Breast epithelium (tissue), 4 donors: Measurements from ENCODE around the gene SULT1A1. TPM values are rescaled to one million over a fixed set of nuclear protein-coding genes. Genes with fewer than 3 reads are reported as not detected.
A peak's percentile ranks its signal among the peaks of the same experiment; 100 is the strongest.
"Not testable (repeated sequence)": the region's sequence is repeated elsewhere in the genome, so short reads cannot be mapped to it uniquely, and the experiment has no call there.

Experiments
- DNase-seq, 2 donors: peaks; one replicate each; pipeline ENCODE4 v3.0.0-alpha.2; 2019; ENCODE audit warnings: low spot score in 2 of 2
- H3K27ac ChIP-seq, 2 donors: fragments of 200-600 bp; sonication (generic) in 1 of 2; one replicate each; pipeline ENCODE4 v1.5.1; 2016 to 2019; ENCODE audit warnings: mild to moderate bottlenecking in 1 of 2
- H3K27me3 ChIP-seq, 2 donors: fragments of 200-600 bp; sonication (generic) in 1 of 2; one replicate each; pipeline versions ENCODE4 v1.5.1 to v1.6.0; 2017 to 2019; ENCODE audit warnings: control low read depth in 1 of 2, mild to moderate bottlenecking in 1 of 2
- H3K36me3 ChIP-seq: fragments of 200-600 bp; one replicate; pipeline ENCODE4 v1.5.1; 2019
- H3K4me1 ChIP-seq, 2 donors: fragments of 200-600 bp; sonication (generic); one replicate each; pipeline ENCODE4 v1.5.1; 2016 to 2019; ENCODE audit warnings: control low read depth in 1 of 2
- H3K4me3 ChIP-seq, 3 donors: fragments of 200-600 bp; sonication (generic); 1 replicate in 2 of 3; 2 replicates in 1 of 3; pipeline ENCODE4 v1.5.1; 2016 to 2019; ENCODE audit warnings: mild to moderate bottlenecking in 3 of 3, moderate library complexity in 2 of 3
- H3K9me3 ChIP-seq, 2 donors: fragments of 200-600 bp; sonication (generic) in 1 of 2; one replicate each; pipeline ENCODE4 v1.5.1; 2016 to 2019; ENCODE audit warnings: control low read depth in 1 of 2
- CTCF ChIP-seq, 3 donors: fragments of 450-650 bp; IDR thresholded peaks; one replicate each; pipeline ENCODE4 v1.5.1; 2016 to 2017; ENCODE audit warnings: antibody characterized with exemption in 3 of 3, mild to moderate bottlenecking in 3 of 3, moderate library complexity in 3 of 3
- POLR2A ChIP-seq: fragments of 450-650 bp; IDR thresholded peaks from one replicate; pipeline ENCODE4 v1.6.1; 2016; ENCODE audit warnings: antibody characterized with exemption, mild to moderate bottlenecking, moderate library complexity
- POLR2AphosphoS5 ChIP-seq, 3 donors: sonication (generic); formaldehyde crosslinking; IDR thresholded peaks; one replicate each; pipeline ENCODE4 v1.6.1; 2017; ENCODE audit warnings: antibody characterized with exemption in 3 of 3
- intact Hi-C: fragments of 100-400 bp; cut with DNase I; formaldehyde crosslinking; loops from one replicate; pipeline ENCODE4 v1.15.1; 2023; ENCODE audit warnings: low total_unique reads
- total RNA-seq, 3 donors: library from RNA; depleted of rRNA; stranded (reverse); fragments of >200 nt; gene quantifications; one replicate each; pipeline ENCODE4 v1.1.0, GENCODE V29; 2016

Gene SULT1A1
- total RNA-seq, 3 donors from 2014 or later, result 25.6 to 54.1 (median 33.4) TPM

- TF ChIP-seq CTCF (IDR thresholded peaks at IDR 0.05), result no peak
- TF ChIP-seq POLR2AphosphoS5 (IDR thresholded peaks at IDR 0.05), result no peak
- TF ChIP-seq POLR2A, result no peak
- Histone ChIP-seq H3K27ac (no peak overlapping the region), H3K4me1 (no peaks in the 10 kb centered on the region), H3K27me3 (no peaks in the 10 kb centered on the region), H3K4me3 (no peak overlapping the region), H3K9me3 (no peaks in the 10 kb centered on the region), H3K36me3 (no peaks in the 10 kb centered on the region)
- intact Hi-C loops, result no loop called here
- no peak for DNase-seq
Measured at GRCh38 chr16:28597692-28598261, 12.1 kb downstream of the SULT1A1 start.

GRCh38 chr16:28596840-28597691 lies 12.8 kb downstream of the SULT1A1 start, which contains the start of gene SULT1A2:
SULT1A2 (minus strand) TSS chr16:28597050; CDS start chr16:28595930, 1,120 bp downstream.
- no peak within 1 kb of the TSS for H3K4me3 ChIP-seq
- intact Hi-C loops, result no loop called here
- no peak for TF ChIP-seq POLR2A
- no peak for TF ChIP-seq POLR2AphosphoS5 (IDR thresholded peaks at IDR 0.05)
- no peak for TF ChIP-seq CTCF (IDR thresholded peaks at IDR 0.05)
- no peaks in the 10 kb centered on the region for H3K9me3 ChIP-seq
- peak; percentile 44 to 76 for DNase-seq
- H3K36me3 ChIP-seq, result no peaks in the 10 kb centered on the region
- H3K4me1 ChIP-seq, result no peaks in the 10 kb centered on the region
- no peaks in the 10 kb centered on the region for H3K27me3 ChIP-seq
- peak within 1 kb of the TSS in 1 of 2 donors; percentile 0 for H3K27ac ChIP-seq

- TF ChIP-seq CTCF (IDR thresholded peaks at IDR 0.05) (no peak), POLR2AphosphoS5 (IDR thresholded peaks at IDR 0.05) (no peak), POLR2A (no peak)
- Histone ChIP-seq H3K27ac (peak overlapping the region in 1 of 2 donors; percentile 0), H3K4me1 (no peaks in the 10 kb centered on the region), H3K4me3 (no peak overlapping the region), H3K9me3 (no peaks in the 10 kb centered on the region), H3K36me3 (no peaks in the 10 kb centered on the region), H3K27me3 (no peaks in the 10 kb centered on the region)
- no peak for DNase-seq
- intact Hi-C loops, result no loop called here
Measured at GRCh38 chr16:28596115-28596630, 13.7 kb downstream of the SULT1A1 start.

GRCh38 chr16:28595451-28595850 lies 14.4 kb downstream of the SULT1A1 start:
- H3K4me1 ChIP-seq, DNase-seq, H3K36me3 ChIP-seq, intact Hi-C loops, H3K9me3 ChIP-seq, H3K4me3 ChIP-seq, H3K27ac ChIP-seq, H3K27me3 ChIP-seq: not testable (repeated sequence)

GRCh38 chr16:28592979-28593553 lies 16.8 kb downstream of the SULT1A1 start:
- Histone ChIP-seq H3K9me3 (no peaks in the 10 kb centered on the region), H3K27me3 (no peaks in the 10 kb centered on the region), H3K36me3 (no peaks in the 10 kb centered on the region), H3K4me3 (no peak overlapping the region), H3K27ac (no peak overlapping the region), H3K4me1 (no peaks in the 10 kb centered on the region)
- no peak for DNase-seq
- TF ChIP-seq CTCF (IDR thresholded peaks at IDR 0.05) (no peak), POLR2A (no peak), POLR2AphosphoS5 (IDR thresholded peaks at IDR 0.05) (no peak)
- intact Hi-C loops, result no loop called here
